Endothelial cell of umbilical vein (primary cell): ENCODE data around the gene ABAT. TPM values are rescaled to one million over a fixed set of nuclear protein-coding genes. Genes with fewer than 3 reads are reported as not detected.
A peak's percentile ranks its signal among the peaks of the same experiment; 100 is the strongest.

Experiments used
- BruUV-seq: library from RNA; stranded (reverse); fragments of 400-500 nt; replicated peaks from 2 replicates; lab custom pipeline; 2021; lab: Mats Ljungman, UMichigan
- CTCF ChIA-PET: fragments of 300-600, 350-600 bp; sonication (Branson Sonifier 250); formaldehyde crosslinking; loops from one replicate; lab custom pipeline; 2021; ENCODE audit warnings: antibody characterized with exemption, inconsistent platforms; lab: Charles Lee
- POLR2A ChIA-PET: fragments of 300-600, 350-600 bp; sonication (Branson Sonifier 250); formaldehyde crosslinking; loops from one replicate; lab custom pipeline; 2021; ENCODE audit warnings: antibody characterized with exemption, inconsistent platforms; lab: Charles Lee
- DNase-seq: peaks from one replicate; pipeline ENCODE4 v3.0.0-alpha.2; 2011; ENCODE audit warnings: low read depth, low spot score
- FAIRE-seq: peaks from 2 replicates; lab custom pipeline; 2011; peaks lifted over from hg19 to GRCh38; lab: Jason Lieb, UNC
- H2AFZ ChIP-seq: 2 replicates; pipeline ENCODE4 v1.6.0; 2012; ENCODE audit warnings: low read depth, low read length, control low read depth, inconsistent platforms
- H3K27ac ChIP-seq: 2 replicates; pipeline ENCODE4 v1.5.1; 2011; ENCODE audit warnings: low read depth, mild to moderate bottlenecking, control low read depth, low read length, moderate library complexity; ENCODE audit not compliant: insufficient read depth
- H3K27me3 ChIP-seq, 2 experiments: 2 replicates each; pipeline versions ENCODE4 v1.6.0 to v1.6.1; 2011; ENCODE audit warnings: low read length in 2 of 2, mixed read lengths in 1 of 2; ENCODE audit not compliant: control insufficient read depth in 2 of 2, insufficient read depth in 2 of 2
- H3K36me3 ChIP-seq, 2 experiments: 2 replicates in 1 of 2; 3 replicates in 1 of 2; pipeline ENCODE4 v1.5.1; 2011; ENCODE audit warnings: low read length in 2 of 2, mild to moderate bottlenecking in 1 of 2, moderate library complexity in 1 of 2; ENCODE audit not compliant: control insufficient read depth in 2 of 2, insufficient read depth in 2 of 2; ENCODE audit errors: extremely low read depth in 1 of 2
- H3K4me1 ChIP-seq: 3 replicates; pipeline ENCODE4 v1.5.1; 2011; ENCODE audit warnings: mild to moderate bottlenecking, low read length; ENCODE audit not compliant: control insufficient read depth, insufficient read depth; ENCODE audit errors: extremely low read depth
- H3K4me2 ChIP-seq: 2 replicates; pipeline ENCODE4 v1.6.1; 2011; ENCODE audit warnings: low read length, control low read depth, mixed read lengths; ENCODE audit not compliant: insufficient read depth
- H3K4me3 ChIP-seq, 3 experiments: fragments of 200-600 bp in 1 of 3; sonication (generic), shearing (Covaris generic) in 1 of 3; replicated peaks in 1 of 3; 2 replicates each; pipeline ENCODE4 v1.5.1; 2011 to 2016; ENCODE audit warnings: control low read depth in 3 of 3, low read length in 3 of 3, mild to moderate bottlenecking in 2 of 3, inconsistent platforms in 1 of 3, low read depth in 1 of 3, moderate library complexity in 1 of 3; ENCODE audit not compliant: insufficient read depth in 1 of 3
- H3K79me2 ChIP-seq: 2 replicates; pipeline ENCODE4 v1.6.0; 2012; ENCODE audit warnings: low read length, inconsistent platforms; ENCODE audit not compliant: control insufficient read depth, insufficient read depth
- H3K9ac ChIP-seq: replicated peaks from 2 replicates; pipeline ENCODE3; 2011; ENCODE audit warnings: low read length, control low read depth; ENCODE audit not compliant: insufficient read depth; ENCODE audit errors: extremely low read depth
- H3K9me1 ChIP-seq: replicated peaks from 3 replicates; pipeline ENCODE4 v1.6.0; 2011; ENCODE audit warnings: mild to moderate bottlenecking, low read length; ENCODE audit not compliant: control insufficient read depth, insufficient read depth; ENCODE audit errors: extremely low read depth
- H3K9me3 ChIP-seq: replicated peaks from 2 replicates; pipeline ENCODE4 v1.5.1; 2012; ENCODE audit warnings: low read length, inconsistent platforms; ENCODE audit not compliant: control insufficient read depth, insufficient read depth
- H4K20me1 ChIP-seq: replicated peaks from 2 replicates; pipeline ENCODE3; 2011; ENCODE audit warnings: mild to moderate bottlenecking, low read length; ENCODE audit not compliant: control insufficient read depth, insufficient read depth; ENCODE audit errors: extremely low read depth
- EZH2 ChIP-seq: IDR thresholded peaks from 2 replicates; pipeline ENCODE4 v1.6.1; 2012; ENCODE audit warnings: borderline replicate concordance, low read depth, mild to moderate bottlenecking, moderate library complexity, low read length, inconsistent platforms; ENCODE audit not compliant: severe bottlenecking
- FOS ChIP-seq: IDR thresholded peaks from 2 replicates; pipeline ENCODE4 v1.6.1; 2011; ENCODE audit warnings: mild to moderate bottlenecking, low read length, moderate library complexity, borderline replicate concordance; ENCODE audit not compliant: insufficient read depth
- GATA2 ChIP-seq: IDR thresholded peaks from 2 replicates; pipeline ENCODE4 v1.7.0; 2011; ENCODE audit warnings: low read depth, mild to moderate bottlenecking, moderate library complexity, mixed read lengths, low read length; ENCODE audit not compliant: insufficient read length, insufficient read depth
- JUN ChIP-seq: IDR thresholded peaks from 2 replicates; pipeline ENCODE4 v1.6.1; 2011; ENCODE audit warnings: borderline replicate concordance, low read depth; ENCODE audit not compliant: insufficient read length, insufficient read depth
- MAX ChIP-seq: IDR thresholded peaks from 2 replicates; pipeline ENCODE4 v1.6.1; 2011; ENCODE audit not compliant: insufficient read depth, insufficient read length
- MYC ChIP-seq: IDR thresholded peaks from one replicate; pipeline ENCODE4 v1.6.1; 2011; ENCODE audit warnings: mild to moderate bottlenecking, low read depth, low read length
- POLR2A ChIP-seq: IDR thresholded peaks from 2 replicates; pipeline ENCODE4 v1.6.1; 2012; ENCODE audit warnings: low read depth, mild to moderate bottlenecking, control low read depth, low read length
- POLR2AphosphoS5 ChIP-seq: IDR thresholded peaks from 2 replicates; pipeline ENCODE4 v1.6.1; 2012; ENCODE audit warnings: low read depth, mild to moderate bottlenecking, control low read depth, low read length, moderate library complexity; ENCODE audit not compliant: insufficient read depth
- dilution Hi-C: fragments of 300-500 bp; cut with MboI; formaldehyde crosslinking; loops from one replicate; pipeline ENCODE4 v1.15.0; 2019; ENCODE audit warnings: low sequenced_read_pairs; ENCODE audit not compliant: extremely low pct_ligation_motif_present
- intact Hi-C: fragments of 100-400 bp; cut with micrococcal nuclease; formaldehyde crosslinking; loops from one replicate; pipeline ENCODE4 v1.10.0; 2022
- polyA plus RNA-seq, 4 experiments: library from polyadenylated mRNA; depleted of rRNA in 3 of 4; stranded (reverse) in 3 of 4; unstranded in 1 of 4; fragments of >200 nt; gene quantifications; 2 replicates each; pipeline versions ENCODE4 v1.2.1 to v1.2.3, GENCODE V29; 2011 to 2012; ENCODE audit warnings: missing spikeins in 1 of 4
- total RNA-seq: library from RNA; stranded (reverse); gene quantifications from 2 replicates; pipeline ENCODE4 v1.2.3, GENCODE V29; 2021
- TF ChIP-seq, protein P1 (sequence below), 2 donors: IDR thresholded peaks; 1 replicate in 1 of 2; 2 replicates in 1 of 2; pipeline ENCODE4 v1.5.1; 2011; ENCODE audit warnings: low read length in 2 of 2, mild to moderate bottlenecking in 2 of 2, moderate library complexity in 2 of 2, control low read depth in 1 of 2, inconsistent platforms in 1 of 2, low read depth in 1 of 2; ENCODE audit not compliant: insufficient read depth in 1 of 2; ENCODE audit errors: extremely low read depth in 1 of 2

The ABAT gene
- total and polyA plus RNA-seq, 2 donors (not counting 3 experiments of a cell fraction or from before 2014, with no cell fraction given), result 1.3 to 1.4 TPM

DNA sequence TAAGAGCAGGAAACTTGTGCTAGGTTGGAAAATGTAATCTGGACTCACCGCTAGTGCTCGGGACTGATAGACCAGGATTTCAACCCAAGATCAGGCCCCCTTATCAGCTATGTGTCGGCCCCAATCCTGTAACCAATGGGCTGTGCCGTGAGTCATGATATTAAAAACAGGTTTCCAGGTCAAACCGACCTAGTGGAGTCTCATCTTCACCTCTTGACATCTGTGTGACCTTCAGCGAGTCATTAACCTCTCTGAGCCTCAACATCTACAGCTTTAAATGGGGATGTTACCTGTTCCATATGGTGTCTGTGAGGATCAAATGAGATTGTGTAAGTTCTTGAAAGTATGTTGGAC is 123.7 kb downstream of the ABAT start:
- CTCF ChIA-PET, result interaction anchor here (1.5 to 2.3 kb wide), 2 partner anchors 71 to 82 kb away, joined by 4 to 18 read pairs; partner anchors contain the start of gene CARHSP1
- Histone ChIP-seq H3K79me2 (peaks cover 64% of the 10 kb centered on the region), H3K4me3 (peak overlapping the region; percentile 49 to 95 (median 83)), H2AFZ (peak overlapping the region; percentile 54), H3K27ac (peak overlapping the region; percentile 62), H3K4me1 (peaks cover 25% of the 10 kb centered on the region), H3K27me3 (no peaks in the 10 kb centered on the region), H3K9me3 (no peaks in the 10 kb centered on the region), H3K4me2 (peak overlapping the region; percentile 99), H4K20me1 (peaks cover 4% of the 10 kb centered on the region), H3K9ac (peak overlapping the region; percentile 83), H3K36me3 (peaks cover 8 to 9% of the 10 kb centered on the region in 2 experiments), H3K9me1 (no peaks in the 10 kb centered on the region)
- TF ChIP-seq POLR2A (no peak), MAX (no peak), EZH2 (no peak), GATA2 (no peak), FOS (no peak), MYC (no peak), JUN (no peak), POLR2AphosphoS5 (no peak)
- TF ChIP-seq, protein P1, sequence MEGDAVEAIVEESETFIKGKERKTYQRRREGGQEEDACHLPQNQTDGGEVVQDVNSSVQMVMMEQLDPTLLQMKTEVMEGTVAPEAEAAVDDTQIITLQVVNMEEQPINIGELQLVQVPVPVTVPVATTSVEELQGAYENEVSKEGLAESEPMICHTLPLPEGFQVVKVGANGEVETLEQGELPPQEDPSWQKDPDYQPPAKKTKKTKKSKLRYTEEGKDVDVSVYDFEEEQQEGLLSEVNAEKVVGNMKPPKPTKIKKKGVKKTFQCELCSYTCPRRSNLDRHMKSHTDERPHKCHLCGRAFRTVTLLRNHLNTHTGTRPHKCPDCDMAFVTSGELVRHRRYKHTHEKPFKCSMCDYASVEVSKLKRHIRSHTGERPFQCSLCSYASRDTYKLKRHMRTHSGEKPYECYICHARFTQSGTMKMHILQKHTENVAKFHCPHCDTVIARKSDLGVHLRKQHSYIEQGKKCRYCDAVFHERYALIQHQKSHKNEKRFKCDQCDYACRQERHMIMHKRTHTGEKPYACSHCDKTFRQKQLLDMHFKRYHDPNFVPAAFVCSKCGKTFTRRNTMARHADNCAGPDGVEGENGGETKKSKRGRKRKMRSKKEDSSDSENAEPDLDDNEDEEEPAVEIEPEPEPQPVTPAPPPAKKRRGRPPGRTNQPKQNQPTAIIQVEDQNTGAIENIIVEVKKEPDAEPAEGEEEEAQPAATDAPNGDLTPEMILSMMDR (IDR thresholded peaks at IDR 0.05; ENCODE audit: extremely low read depth in 1 of 2, insufficient read depth in 1 of 2, low read depth in 1 of 2, low read length in 2 of 2), result no peak
- no peak for DNase-seq
- intact Hi-C loops (loop anchor here (1.0 to 10.0 kb wide), 3 partner anchors 166 to 337 kb away; partner anchors contain the start of gene HAPSTR1), dilution Hi-C loops (no loop called here)
- POLR2A ChIA-PET, result no interaction called here
- FAIRE-seq, result peak; percentile 56
- TSS peak; percentile 46 for BruUV-seq
